Activated CD4-positive, alpha-beta T cell treated with anti-CD3 and anti-CD28 coated beads, Interleukin-2, Interleukin-6, amounts not matched to agents 100 ng/mL and 50 ng/mL, durations not matched to agents 16 hours and 8 hours (primary cell): ENCODE results near the gene SPCS2.
"Not testable (repeated sequence)": the region's sequence is repeated elsewhere in the genome, so short reads cannot be mapped to it uniquely, and the experiment has no call there.

Experiments
- DNase-seq: peaks from one replicate; pipeline ENCODE4 v3.0.0-alpha.2; 2020

SPCS2 gene

DNA sequence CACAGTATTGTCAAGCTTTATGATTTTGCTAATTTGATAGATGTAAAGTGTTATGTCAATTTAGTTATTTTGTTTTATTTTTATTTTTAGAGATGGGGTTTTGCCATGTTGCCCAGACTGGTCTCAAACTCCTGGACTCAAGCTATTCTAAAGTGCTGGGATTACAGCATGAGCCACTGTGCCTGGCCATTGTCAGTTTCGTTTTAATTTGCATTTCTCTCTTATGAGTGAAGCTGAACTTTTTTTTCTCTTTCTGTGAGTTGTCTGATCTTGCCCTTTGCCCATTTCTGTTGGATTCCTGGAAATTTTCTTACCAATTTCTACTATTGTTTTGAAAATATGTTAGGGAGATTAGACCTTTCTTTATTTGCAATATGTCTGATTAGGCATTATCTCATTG lies 55.1 kb downstream of the SPCS2 start:
- no peak for DNase-seq

DNA sequence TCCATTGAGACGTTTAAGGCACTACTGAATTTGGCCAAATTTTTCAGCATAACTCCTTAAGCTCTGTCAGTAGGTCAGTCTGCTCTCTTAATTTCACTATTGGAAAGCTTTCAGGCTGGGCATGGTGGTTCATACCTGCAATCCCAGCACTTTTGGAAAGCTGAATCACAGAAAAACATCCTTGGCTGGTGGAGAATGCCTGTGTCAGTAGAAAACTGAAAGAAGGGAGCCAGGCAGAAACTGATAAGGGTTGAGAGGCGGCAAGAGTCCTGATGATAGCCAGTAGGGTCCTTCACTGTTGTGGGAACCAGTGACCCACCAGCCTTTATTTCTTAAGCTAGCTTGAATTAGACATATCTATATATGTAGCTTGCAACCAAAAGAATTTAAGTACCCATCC lies 62.3 kb downstream of the SPCS2 start:
- DNase-seq = no peak

DNA sequence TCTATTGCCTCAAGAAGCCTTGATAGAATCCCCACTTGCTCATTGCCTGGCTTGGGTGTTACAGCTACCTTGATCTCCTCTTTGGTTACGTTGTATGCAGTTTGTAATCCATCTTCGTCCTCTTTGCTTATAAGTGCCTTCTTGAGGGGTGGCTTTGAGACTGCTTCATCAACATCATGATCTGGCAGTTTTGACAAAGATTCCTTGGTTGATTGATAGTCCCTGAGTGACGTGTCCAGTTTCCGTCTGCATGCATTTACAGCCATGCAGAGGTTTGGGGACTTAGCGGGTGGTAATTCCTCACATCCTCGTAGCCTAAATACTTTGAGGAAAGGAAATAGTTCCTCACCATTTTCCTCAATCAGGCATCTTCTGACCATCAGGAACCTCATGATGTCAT lies 62.8 kb downstream of the SPCS2 start:
- DNase-seq = no peak

DNA sequence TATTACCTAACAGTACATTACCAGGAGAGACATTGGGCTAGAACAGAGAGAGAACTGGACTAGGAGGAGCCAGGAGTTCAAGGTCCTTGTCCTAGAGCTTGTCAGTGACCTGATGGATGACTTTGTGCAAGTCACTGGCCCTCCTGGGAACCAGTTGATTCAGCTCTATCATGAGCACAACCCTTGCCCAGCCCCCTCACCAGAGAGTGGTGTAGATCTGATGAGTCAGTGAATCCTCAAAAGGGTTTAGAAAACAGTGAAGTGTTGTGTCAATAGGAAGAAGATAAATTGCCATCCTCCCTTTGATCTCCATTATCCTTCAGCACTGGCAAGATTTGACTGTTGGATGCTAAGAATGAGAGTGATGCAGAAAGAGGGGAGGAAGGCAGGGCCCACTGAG lies 64.0 kb downstream of the SPCS2 start:
- DNase-seq = peak; percentile 21

DNA sequence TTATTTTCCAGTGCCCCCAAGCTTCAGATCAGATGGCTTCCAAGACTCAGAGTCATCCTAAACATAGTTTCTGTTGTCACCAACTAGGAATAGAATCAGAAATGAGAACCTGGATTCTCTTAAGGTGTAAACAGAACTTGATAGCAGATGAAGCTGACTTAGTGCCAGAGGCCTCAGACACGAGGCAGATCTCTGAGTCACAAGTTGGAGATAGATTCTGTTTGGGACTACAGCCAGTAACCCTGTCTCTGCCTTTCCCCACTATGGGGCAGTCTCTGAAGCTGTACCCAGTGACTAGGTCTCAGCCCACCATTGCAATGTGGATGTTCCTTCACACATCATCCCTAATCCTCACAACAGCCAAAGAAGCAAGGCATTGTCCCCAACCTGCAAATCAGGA lies 65.1 kb downstream of the SPCS2 start:
- DNase-seq = no peak

DNA sequence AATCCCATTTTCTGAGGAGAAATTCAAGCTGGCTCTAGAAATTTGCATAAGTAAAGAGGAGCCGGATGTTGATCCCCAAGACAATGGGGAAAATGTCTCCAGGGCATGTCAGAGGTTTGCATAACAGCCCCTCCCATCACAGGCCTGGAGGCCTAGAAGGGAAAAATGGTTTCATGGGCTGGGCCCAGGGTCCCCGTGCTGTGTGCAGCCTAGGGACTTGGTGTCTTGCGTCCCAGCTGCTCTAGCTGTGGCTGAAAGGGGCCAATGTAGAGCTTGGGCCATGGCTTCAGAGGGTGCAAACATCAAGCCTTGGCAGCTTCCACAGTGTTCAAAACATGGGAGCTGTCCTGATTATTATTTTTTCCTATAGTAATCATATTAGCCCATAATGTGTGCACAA lies 70.1 kb downstream of the SPCS2 start:
- not testable (repeated sequence) for DNase-seq

DNA sequence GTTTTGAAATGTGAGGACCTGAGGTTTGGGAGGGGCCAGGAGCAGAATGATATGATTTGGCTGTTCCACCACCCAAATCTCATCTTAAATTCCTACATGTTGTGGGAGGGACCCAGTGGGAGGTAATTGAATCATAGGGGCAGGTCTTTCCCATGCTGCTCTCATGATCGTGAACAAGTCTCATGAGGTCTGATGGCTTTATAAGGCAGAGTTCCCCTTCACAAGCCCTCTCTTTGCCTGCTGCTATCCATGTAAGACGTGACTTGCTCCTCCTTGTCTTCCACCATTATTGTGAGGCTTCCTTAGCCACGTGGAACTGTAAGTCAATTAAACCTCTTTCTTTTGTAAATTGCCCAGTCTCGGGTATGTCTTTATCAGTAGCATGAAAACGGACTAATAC lies 71.3 kb downstream of the SPCS2 start:
- not testable (repeated sequence) for DNase-seq

DNA sequence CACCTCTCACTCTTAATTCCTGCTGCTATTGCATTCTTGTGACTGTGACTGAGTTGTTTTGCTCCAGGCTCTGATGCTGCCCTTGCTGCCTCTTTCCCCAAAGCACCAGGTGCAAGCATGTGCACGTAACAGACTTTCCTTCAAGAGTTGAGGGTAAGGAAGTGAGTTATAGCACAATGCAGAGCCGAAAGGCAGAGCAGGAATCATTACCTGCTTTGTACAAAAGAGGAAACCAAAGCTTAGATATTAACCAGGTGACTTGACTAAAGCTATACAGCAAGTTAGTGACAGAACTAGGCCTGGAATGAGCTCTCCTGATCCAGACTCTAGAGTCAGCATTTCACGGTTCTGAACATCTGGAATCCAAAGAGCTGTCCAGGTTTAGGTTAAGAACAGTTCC lies 73.2 kb downstream of the SPCS2 start:
- no peak for DNase-seq

DNA sequence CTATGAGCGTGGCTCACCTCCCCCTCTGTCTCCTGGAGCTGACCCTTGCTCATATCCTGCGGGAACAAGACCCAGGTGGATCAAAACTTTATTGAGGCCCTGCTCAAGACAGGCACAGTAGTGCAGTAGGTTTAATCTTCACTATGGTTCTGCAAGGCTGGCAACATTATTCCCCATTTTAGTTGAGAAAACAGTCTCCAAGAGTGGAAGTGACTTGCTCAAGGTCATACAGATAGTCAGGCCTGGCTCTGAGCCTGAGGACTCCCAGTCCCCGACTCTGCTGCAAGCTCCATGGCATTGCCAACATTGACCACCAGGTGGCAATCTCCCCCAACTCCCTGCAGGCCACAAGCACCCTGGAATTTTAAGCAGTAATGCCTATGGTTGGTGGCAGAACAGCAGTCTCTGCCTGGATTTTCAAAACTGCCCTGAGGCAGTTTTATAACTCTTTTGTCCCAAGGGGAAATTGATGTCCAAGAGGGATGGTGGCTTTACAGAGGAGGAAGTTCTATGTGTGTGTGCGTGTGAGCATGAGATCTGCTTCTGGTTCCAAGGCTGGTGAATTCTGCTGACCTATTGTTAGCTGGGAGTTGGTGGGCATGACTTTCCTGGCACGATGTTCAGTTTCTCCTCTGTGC lies 73.8 kb downstream of the SPCS2 start:
- peak; percentile 81 for DNase-seq

DNA sequence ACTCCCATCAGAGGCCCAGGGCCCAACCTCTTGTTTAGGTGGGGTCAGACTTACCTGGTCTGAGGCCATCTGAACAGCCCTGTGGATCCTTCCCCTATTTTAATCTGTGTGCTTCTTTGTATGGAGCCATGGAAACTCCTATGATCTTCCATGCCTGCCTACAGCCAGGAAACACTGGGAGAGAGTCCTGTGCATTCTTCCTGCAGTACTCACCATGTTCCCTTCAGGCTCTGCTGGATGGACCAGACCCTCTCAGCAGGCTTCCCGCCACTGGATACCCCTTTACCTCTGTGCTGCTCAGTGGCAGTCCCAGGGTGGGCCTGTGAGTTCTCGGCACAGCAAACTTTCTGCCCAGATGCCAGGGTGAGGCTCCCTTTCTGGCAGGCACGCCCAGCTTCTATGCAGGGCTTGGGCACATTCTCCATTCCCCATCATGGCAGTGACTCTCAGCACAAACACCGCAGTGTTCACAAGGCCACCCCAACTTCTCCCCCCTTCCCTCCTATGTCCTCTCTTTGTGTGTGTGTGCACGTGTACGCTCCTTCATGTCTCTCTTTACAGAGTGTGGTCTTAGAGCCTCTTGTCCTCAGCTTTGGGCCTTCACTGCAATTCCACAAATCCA lies 74.5 kb downstream of the SPCS2 start:
- DNase-seq = no peak

DNA sequence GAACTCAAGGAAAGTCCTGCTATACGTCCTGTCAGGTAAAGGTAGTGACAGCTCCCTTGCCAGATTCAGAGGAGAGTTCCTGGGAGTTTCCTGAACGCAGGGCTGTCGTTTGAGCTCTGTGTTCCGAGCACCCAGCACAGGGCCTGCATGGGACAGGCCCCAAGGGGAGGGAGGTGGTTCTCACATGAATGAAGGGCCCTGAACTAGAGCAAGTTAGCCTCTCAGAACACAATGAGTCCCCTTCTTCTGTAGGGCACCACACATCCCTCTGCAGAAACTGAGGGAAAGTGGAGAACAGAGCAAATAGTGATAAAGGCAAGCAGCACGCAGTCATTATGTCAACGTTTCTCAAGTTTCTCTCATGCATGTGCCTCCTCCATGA lies 75.0 kb downstream of the SPCS2 start:
- no peak for DNase-seq

DNA sequence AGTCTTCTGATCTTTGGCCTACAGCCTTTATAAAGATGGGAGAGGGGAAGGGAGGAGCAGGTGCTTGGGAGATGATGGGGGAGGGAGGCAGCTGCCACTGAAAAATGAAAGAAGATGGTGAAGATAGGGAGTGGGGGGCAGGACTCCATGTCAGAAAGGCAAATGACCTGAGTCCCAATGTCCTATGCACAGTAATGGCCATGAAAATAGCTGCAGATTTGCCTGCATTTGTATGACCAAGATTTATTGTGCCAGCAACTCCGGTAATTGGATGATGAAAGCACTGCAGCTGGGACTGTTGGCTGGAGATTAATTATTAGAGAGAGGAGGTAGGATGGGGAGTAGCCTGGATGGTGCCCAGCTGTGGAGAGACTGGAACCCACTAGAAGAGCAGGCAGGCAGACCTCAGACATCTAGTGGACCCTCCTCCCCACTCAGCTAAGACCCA lies 75.7 kb downstream of the SPCS2 start:
- DNase-seq = no peak

DNA sequence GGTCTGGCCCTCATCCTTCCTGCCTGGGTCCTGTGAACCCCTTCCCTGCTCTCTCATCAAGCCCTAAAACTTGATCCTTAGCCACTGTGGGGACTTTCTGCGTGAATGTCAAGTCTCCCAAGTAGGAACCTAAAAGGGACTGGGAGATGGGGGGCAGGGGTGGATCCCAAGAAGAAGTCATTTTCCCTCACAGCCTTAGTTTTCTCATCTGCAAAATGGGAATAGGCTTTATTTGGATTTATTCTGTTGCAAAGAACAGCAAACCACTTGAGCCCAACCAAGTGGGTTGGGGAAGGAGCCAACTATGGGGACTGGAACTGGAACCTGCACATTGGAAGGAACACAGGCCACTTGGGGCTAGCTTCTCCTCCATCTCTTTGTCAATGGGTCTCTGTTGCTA lies 76.5 kb downstream of the SPCS2 start:
- no peak for DNase-seq

DNA sequence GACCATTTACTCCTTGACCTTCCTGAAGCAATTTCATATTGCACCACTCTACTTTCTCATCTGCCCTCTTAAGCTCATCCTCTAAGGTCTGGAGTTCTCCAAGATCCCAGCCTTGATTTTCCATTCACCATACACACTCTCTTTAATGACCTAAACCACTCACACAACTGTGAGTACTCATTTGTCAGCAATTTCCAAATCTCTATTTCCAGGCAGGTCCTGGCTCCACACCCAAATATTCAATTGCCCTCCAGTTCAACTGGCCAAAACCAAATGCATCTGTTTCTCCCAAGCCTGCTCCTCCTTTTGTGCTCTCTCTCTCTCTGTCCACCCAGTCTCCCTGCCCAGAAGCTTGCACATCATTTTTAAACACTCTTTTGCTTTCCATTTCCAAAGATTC lies 79.3 kb downstream of the SPCS2 start:
- no peak for DNase-seq
